Putamen (tissue), 1 donor: Measurements from ENCODE around the gene GABRR2.
"Not testable (repeated sequence)": the region's sequence is repeated elsewhere in the genome, so short reads cannot be mapped to it uniquely, and the experiment has no call there.

ENCODE experiments used
- DNase-seq: peaks from one replicate; pipeline ENCODE4 v3.0.0-alpha.2; 2016; ENCODE audit warnings: low spot score

The GABRR2 gene

GRCh38 chr6:89324304-89324703 is 9.2 kb upstream of the GABRR2 start:
- no peak for DNase-seq

GRCh38 chr6:89323511-89323971 is 8.4 kb upstream of the GABRR2 start:
- DNase-seq = no peak

- DNase-seq = no peak
Measured at GRCh38 chr6:89321131-89321970, 6.3 kb upstream of the GABRR2 start.

GRCh38 chr6:89320012-89320559 is 5.0 kb upstream of the GABRR2 start:
- no peak for DNase-seq

GRCh38 chr6:89317067-89317466 is 2.0 kb upstream of the GABRR2 start:
- DNase-seq = no peak

GRCh38 chr6:89314692-89315091 is 407 bp downstream of the GABRR2 start:
- no peak for DNase-seq

- DNase-seq = no peak
Measured at GRCh38 chr6:89313006-89313405, 2.1 kb downstream of the GABRR2 start.

- peak; percentile 45 for DNase-seq
Measured at GRCh38 chr6:89311853-89312531, 3.1 kb downstream of the GABRR2 start.

- no peak for DNase-seq
Measured at GRCh38 chr6:89311530-89311852, 3.6 kb downstream of the GABRR2 start.

GRCh38 chr6:89310929-89311328 is 4.2 kb downstream of the GABRR2 start:
- DNase-seq = no peak

GRCh38 chr6:89308525-89309395 is 6.3 kb downstream of the GABRR2 start:
- no peak for DNase-seq

- DNase-seq = not testable (repeated sequence)
Measured at GRCh38 chr6:89304517-89304916, 10.6 kb downstream of the GABRR2 start.

GRCh38 chr6:89302936-89303335 is 12.2 kb downstream of the GABRR2 start:
- no peak for DNase-seq

GRCh38 chr6:89302195-89302770 is 12.8 kb downstream of the GABRR2 start:
- DNase-seq = no peak

- no peak for DNase-seq
Measured at GRCh38 chr6:89301586-89302194, 13.4 kb downstream of the GABRR2 start.

GRCh38 chr6:89299466-89299850 is 15.6 kb downstream of the GABRR2 start:
- no peak for DNase-seq

- DNase-seq = peak; percentile 26
Measured at GRCh38 chr6:89298680-89299465, 16.2 kb downstream of the GABRR2 start.

GRCh38 chr6:89297695-89298351 is 17.3 kb downstream of the GABRR2 start:
- peak; percentile 86 for DNase-seq

- DNase-seq = no peak
Measured at GRCh38 chr6:89295981-89296380, 19.1 kb downstream of the GABRR2 start.

GRCh38 chr6:89295116-89295515 is 20.0 kb downstream of the GABRR2 start:
- DNase-seq = not testable (repeated sequence)
